Hypothalamus (tissue), 51 donors: ENCODE results near the gene CBY2.

Experiments used
- DNase-seq, 51 donors: peaks; one replicate each; lab custom pipeline; 2025; lab: John Stamatoyannopoulos, UW

The CBY2 gene

DNA sequence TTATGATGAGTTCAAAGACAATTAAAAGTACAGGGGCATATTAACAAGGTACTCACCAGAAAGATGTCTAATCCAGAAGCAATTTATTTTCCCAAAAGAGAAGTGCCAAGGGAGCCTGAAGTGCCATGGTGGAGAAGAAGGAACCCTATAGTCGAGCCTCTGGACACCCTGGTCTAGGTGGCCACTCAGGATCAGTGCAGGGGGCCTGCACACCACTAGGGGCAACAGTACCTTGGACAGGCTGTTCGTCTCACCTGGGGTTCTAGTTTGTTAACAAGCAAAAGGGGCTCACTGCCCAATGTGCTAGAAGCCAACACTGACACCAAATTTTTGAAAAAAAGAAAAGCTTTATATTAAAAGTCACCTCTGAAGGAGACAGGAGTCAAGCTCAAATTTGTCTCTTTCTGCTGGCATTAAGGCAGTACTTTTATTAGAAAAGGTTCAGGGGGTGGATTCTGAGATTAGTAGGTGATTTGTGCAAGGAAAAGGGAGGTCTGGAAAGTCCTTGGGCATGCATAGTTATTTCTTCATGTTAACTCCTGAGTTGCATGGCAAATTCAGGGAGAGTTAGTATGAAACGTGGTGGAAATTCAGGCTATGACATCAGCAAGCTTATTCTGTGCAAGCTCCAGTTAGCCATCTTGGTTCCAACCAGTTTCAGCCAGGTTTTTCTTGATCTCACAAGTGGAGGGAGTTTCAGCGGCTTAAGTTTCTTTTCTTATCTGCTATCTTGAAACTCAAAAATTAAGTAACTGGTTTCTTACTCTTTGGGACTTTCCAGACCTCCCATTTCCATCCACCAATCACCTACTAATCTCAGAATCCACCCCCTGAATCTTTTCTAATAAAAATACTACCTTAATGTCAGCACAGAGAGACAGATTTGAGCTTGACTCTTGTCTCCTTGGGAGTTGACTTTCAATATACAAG lies 884 bp upstream of the CBY2 start:
- no peak for DNase-seq

- no peak for DNase-seq
These were observed 810 bp downstream of the CBY2 start for GRCh38 chr13:45702869-45703391.

- no peak for DNase-seq
These were observed 2.2 kb downstream of the CBY2 start for GRCh38 chr13:45704211-45704739.

- DNase-seq = no peak
These were observed 3.0 kb downstream of the CBY2 start for GRCh38 chr13:45704854-45705695.

DNA sequence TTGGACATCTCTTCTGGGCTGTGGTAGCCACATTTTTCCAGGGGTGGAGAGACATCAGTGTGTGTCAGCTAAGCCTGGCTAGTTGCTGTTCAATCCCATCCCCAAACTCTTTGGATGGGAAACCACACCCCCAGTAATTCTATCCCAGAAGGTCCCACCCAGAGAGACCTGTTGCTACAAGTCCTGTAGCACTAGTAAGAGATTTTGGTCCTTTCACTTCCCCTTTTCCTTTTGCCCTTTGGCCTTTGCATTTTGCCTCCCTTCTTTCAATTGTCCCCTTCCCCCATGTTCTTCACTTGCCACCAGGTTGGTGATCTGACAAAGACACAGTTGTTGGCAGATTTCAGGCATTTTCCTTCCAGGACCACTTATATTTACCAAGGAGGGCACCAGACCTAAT lies 3.8 kb downstream of the CBY2 start:
- DNase-seq = no peak

- no peak for DNase-seq
These were observed 5.5 kb downstream of the CBY2 start for GRCh38 chr13:45707516-45708100.

GRCh38 chr13:45711951-45712350 lies 9.8 kb downstream of the CBY2 start:
- peak in 1 of 51 donors; percentile 12 for DNase-seq

DNA sequence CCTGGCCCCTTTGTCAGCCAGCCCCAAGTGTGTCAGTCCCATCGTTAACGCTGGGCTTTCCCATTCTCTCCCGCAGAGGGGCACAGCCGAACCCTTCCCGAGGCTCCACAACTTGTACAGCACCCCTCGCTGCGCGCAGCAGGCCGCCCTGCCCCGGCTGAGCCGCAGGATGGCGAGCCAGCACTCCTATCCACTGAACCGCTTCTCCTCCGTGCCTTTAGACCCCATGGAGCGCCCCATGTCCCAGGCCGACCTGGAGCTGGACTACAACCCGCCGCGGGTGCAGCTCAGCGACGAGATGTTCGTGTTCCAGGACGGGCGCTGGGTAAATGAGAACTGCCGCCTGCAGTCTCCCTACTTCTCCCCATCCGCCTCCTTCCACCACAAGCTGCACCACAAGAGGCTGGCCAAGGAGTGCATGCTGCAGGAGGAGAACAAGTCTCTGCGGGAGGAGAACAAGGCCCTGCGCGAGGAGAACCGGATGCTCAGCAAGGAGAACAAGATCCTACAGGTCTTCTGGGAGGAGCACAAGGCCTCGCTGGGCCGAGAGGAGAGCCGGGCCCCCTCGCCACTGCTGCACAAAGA lies 11.1 kb downstream of the CBY2 start:
- no peak for DNase-seq

- no peak for DNase-seq
These were observed 11.6 kb downstream of the CBY2 start for GRCh38 chr13:45713721-45714120.

DNA sequence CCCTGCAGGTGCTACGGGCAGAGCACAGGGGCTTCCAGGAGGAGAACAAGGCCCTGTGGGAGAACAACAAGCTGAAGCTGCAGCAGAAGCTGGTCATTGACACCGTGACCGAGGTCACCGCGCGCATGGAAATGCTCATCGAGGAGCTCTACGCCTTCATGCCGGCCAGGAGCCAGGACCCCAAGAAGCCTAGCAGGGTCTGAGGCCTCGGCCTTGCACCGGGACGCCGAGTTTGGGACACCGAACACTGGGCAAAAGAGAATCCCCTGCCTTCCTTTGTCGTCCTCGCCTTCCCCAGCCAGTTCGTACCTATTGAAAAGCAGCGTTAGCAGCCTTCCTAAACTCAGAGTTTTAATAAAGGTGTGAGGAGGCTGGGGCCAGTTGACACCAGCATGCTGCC lies 12.1 kb downstream of the CBY2 start:
- no peak for DNase-seq

GRCh38 chr13:45715351-45715750 lies 13.2 kb downstream of the CBY2 start:
- DNase-seq = no peak

GRCh38 chr13:45717349-45717748 lies 15.2 kb downstream of the CBY2 start:
- no peak for DNase-seq

DNA sequence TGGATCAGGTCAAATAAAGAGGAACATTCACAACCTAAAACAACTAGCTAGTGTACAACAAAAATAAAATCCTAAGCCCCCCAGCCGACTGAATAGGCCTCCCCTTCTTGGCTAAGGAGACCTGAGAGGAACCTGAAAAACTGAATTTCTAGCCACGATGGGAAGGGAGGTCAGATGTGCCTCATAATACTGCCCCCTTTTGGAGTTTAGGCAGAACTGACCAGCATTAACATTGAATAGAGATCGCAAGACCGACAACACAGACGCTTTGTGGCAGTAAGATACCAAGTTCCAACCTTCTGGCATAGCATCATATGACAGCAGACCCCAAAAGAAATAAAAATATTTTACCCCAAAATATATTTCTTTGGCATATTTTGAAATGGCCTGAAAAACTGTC lies 15.9 kb downstream of the CBY2 start:
- DNase-seq = no peak

- no peak for DNase-seq
These were observed 16.9 kb downstream of the CBY2 start for GRCh38 chr13:45718992-45719391.

DNA sequence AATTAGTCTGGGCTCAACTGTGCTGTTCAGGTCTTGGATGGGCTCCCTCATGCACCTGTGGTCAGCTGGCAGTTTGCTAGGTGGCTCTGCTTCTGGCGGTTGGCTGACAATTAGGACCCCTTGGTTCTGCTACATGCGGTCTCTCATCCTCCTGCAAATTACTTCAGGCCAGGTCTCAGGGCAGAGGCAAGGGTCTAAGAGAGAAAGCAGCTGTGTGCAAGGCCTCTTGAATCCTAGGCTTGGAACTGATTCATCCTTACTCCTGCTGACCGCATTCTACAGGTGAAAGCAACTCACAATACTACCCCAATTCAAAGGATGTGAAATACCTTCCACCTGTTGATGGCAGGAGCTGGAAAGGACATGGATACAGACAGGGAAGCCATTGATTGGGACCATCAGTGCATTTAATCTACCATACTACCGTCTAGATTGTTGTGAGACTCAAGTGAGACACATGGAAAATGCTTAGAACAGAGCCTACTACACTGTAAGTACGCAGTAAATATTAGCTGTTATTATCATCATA lies 19.1 kb downstream of the CBY2 start:
- DNase-seq = no peak

DNA sequence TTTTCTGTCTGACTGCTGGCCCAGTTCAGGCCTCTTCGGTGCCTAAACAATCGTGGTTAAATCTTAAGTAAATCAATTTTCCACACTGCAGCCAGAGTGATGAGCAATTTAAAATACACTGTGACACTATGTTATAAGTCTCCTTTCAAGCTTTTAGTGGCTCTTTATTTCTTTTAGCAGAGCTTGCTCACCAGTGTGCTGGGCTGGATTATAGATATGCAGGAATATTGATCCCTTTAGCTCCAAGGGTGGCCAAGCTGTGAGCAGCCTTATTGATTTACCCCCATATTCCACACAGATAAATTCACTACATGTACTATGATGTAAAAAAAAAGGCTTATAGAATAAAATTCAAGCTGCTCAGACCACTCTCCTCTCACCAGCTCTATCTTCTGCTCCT lies 21.7 kb downstream of the CBY2 start:
- DNase-seq = no peak

GRCh38 chr13:45728759-45729158 lies 26.6 kb downstream of the CBY2 start:
- DNase-seq = no peak

- no peak for DNase-seq
These were observed 29.3 kb downstream of the CBY2 start for GRCh38 chr13:45731455-45731854.

- DNase-seq = no peak
These were observed 30.8 kb downstream of the CBY2 start for GRCh38 chr13:45732916-45733315.

DNA sequence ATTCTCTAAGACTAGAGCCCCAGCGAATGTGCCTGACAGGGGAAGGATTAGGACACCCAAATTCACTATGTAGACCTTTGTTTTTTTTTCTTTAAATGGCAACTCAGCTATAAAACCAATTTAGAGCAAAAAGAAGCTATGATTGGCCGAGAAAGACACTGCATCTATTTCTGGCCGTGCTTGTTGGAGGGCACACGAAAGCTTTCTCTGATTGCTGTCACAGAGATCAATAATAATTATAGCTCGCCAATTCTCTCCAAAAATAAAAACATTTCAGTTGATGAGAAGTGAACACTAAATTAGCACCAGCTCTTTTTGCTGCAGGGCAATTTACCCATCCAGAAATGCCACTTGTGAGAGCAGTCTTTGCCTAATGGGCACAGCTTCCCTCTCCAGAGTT lies 31.2 kb downstream of the CBY2 start:
- no peak for DNase-seq
